Stimulated activated naive CD4-positive, alpha-beta T cell treated with Interleukin-2 at 50 U/mL for 16 hours (primary cell): ENCODE measurements around the gene OR7A10.
"Not testable (repeated sequence)": the region's sequence is repeated elsewhere in the genome, so short reads cannot be mapped to it uniquely, and the experiment has no call there.

Source experiments
- DNase-seq: peaks from one replicate; lab custom pipeline; 2025; lab: John Stamatoyannopoulos, UW

Gene OR7A10

DNA sequence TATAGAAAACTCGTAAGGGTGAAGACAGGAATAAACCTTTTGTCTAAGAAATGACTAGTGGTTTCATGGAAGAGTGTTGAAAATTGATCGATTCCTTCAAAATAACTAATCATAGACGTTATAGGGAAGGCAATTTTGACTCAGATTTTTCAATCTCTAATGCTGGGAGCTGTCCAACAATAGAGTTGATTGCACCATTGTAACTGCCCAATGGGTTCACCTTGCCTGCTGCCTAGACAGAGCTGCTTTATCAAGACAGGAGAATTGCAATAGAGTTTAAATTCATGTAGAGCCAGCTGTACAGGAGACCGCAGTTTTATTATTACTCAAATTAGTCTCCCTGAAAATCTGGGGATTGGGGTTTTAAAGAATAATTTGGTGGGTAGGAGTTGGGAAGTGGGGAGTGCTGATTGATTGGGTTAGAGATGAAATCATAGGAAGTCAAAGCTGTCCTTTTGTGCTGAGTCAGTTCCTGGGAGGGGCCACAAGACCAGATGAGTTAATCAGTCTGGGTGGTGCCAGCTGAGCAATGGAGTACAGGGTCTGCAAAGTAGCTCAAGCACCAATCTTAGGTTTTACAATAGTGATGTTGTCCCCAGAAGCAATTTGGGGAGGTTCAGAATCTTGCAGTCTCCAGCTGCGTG is 53.5 kb downstream of the OR7A10 start:
- DNase-seq = no peak

DNA sequence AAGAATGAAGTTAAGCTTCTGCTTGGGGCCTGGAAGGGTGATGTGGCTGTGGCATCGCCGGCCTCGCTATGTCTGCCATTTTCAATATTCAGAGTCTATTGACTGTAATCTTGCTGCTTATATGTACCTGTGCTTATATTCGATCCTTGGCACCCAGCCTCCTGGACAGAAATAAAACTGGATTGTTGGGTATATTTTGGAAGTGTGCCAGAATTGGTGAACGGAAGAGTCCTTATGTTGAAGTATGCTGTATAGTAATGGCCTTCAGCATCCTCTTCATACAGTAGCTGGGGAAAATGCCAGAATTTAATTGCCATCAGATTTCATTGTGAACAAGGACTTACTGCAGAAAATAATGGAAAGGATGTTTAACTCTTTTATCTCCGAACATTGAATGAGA is 56.5 kb downstream of the OR7A10 start:
- not testable (repeated sequence) for DNase-seq
